RWPE2 (cell line): ENCODE measurements around the gene EPB41L2.

Source experiments
- ATAC-seq: fragments of 200-7000 bp; cut with Tn5 transposase; 3 replicates; pipeline ENCODE4 v1.9.1; 2021; ENCODE audit warnings: low read depth
- DNase-seq: peaks from one replicate; pipeline ENCODE4 v3.0.0-alpha.2; 2020; ENCODE audit warnings: low spot score
- H3K27ac ChIP-seq: fragments of 450-650 bp; 2 replicates; pipeline ENCODE4 v1.5.1; 2017; ENCODE audit warnings: mild to moderate bottlenecking; ENCODE audit not compliant: poor library complexity, severe bottlenecking
- H3K27me3 ChIP-seq: fragments of 250-450 bp; sonication (Bioruptor Pico); 2 replicates; pipeline ENCODE4 v1.5.1; 2021; ENCODE audit warnings: mild to moderate bottlenecking, moderate library complexity; ENCODE audit not compliant: insufficient read depth, poor library complexity, severe bottlenecking
- H3K36me3 ChIP-seq: fragments of 250-450 bp; sonication (Bioruptor Pico); 2 replicates; pipeline ENCODE4 v1.5.1; 2020; ENCODE audit warnings: low read depth, mild to moderate bottlenecking, moderate library complexity
- H3K4me1 ChIP-seq: fragments of 250-450 bp; sonication (Bioruptor Pico); 2 replicates; pipeline ENCODE4 v1.5.1; 2021; ENCODE audit warnings: mild to moderate bottlenecking, moderate library complexity; ENCODE audit not compliant: insufficient read depth, poor library complexity, severe bottlenecking
- H3K4me3 ChIP-seq: fragments of 250-450 bp; sonication (Bioruptor Pico); 2 replicates; pipeline ENCODE4 v1.5.1; 2021; ENCODE audit warnings: mild to moderate bottlenecking, moderate library complexity; ENCODE audit not compliant: severe bottlenecking
- H3K9me3 ChIP-seq: fragments of 250-450 bp; sonication (Bioruptor Pico); 2 replicates; pipeline ENCODE4 v1.5.1; 2021; ENCODE audit warnings: mild to moderate bottlenecking, moderate library complexity; ENCODE audit not compliant: severe bottlenecking
- CTCF ChIP-seq: fragments of 450-650 bp; IDR thresholded peaks from one replicate; pipeline ENCODE4 v1.5.1; 2017; ENCODE audit warnings: mild to moderate bottlenecking, moderate library complexity; ENCODE audit not compliant: poor library complexity, severe bottlenecking

The EPB41L2 gene

GRCh38 chr6:130906736-130907381 is 156.2 kb downstream of the EPB41L2 start:
- Histone ChIP-seq H3K4me3 (no peak overlapping the region), H3K4me1 (no peaks in the 10 kb centered on the region), H3K27ac (no peak overlapping the region), H3K9me3 (no peaks in the 10 kb centered on the region), H3K36me3 (no peaks in the 10 kb centered on the region), H3K27me3 (no peaks in the 10 kb centered on the region)
- ATAC-seq (0 out of 3 replicates have a peak, but pooled peaks have one; percentile 19), DNase-seq (no peak)
- no peak for TF ChIP-seq CTCF

GRCh38 chr6:130903602-130904001 is 159.4 kb downstream of the EPB41L2 start:
- no peaks in the 10 kb centered on the region for H3K4me1 ChIP-seq
- TF ChIP-seq CTCF: no peak
- no peak for DNase-seq
- no peak overlapping the region for H3K4me3 ChIP-seq
- no peak for ATAC-seq
- no peaks in the 10 kb centered on the region for H3K27me3 ChIP-seq
- H3K9me3 ChIP-seq: no peaks in the 10 kb centered on the region
- 0 out of 2 replicates have a peak, but pooled peaks cover 7% of the 10 kb centered on the region for H3K36me3 ChIP-seq
- no peak overlapping the region for H3K27ac ChIP-seq

GRCh38 chr6:130903007-130903406 is 160.0 kb downstream of the EPB41L2 start:
- no peaks in the 10 kb centered on the region for H3K27me3 ChIP-seq
- TF ChIP-seq CTCF: no peak
- no peak overlapping the region for H3K4me3 ChIP-seq
- H3K27ac ChIP-seq: no peak overlapping the region
- H3K9me3 ChIP-seq: no peaks in the 10 kb centered on the region
- H3K36me3 ChIP-seq: 0 out of 2 replicates have a peak, but pooled peaks cover 7% of the 10 kb centered on the region
- no peaks in the 10 kb centered on the region for H3K4me1 ChIP-seq
- ATAC-seq (no peak), DNase-seq (no peak)

- Histone ChIP-seq H3K27ac (no peak overlapping the region), H3K4me3 (no peak overlapping the region), H3K36me3 (0 out of 2 replicates have a peak, but pooled peaks cover 7% of the 10 kb centered on the region), H3K4me1 (no peaks in the 10 kb centered on the region), H3K27me3 (no peaks in the 10 kb centered on the region), H3K9me3 (no peaks in the 10 kb centered on the region)
- no peak for TF ChIP-seq CTCF
- DNase-seq (no peak), ATAC-seq (peak; percentile 23; the same call in 1 of the 3 replicates)
Measured at GRCh38 chr6:130900913-130901312, 162.1 kb downstream of the EPB41L2 start.

- Histone ChIP-seq H3K36me3 (peaks cover 11% of the 10 kb centered on the region; the same call in 1 of the 2 replicates), H3K27me3 (no peaks in the 10 kb centered on the region), H3K4me3 (no peak overlapping the region), H3K4me1 (no peaks in the 10 kb centered on the region), H3K9me3 (no peaks in the 10 kb centered on the region), H3K27ac (no peak overlapping the region)
- DNase-seq: no peak
- no peak for TF ChIP-seq CTCF
- no peak for ATAC-seq
Measured at GRCh38 chr6:130896249-130896648, 166.8 kb downstream of the EPB41L2 start.
